Muscle layer of colon (tissue), 2 donors: Measurements from ENCODE around the gene C14orf132.
"Not testable (repeated sequence)": the region's sequence is repeated elsewhere in the genome, so short reads cannot be mapped to it uniquely, and the experiment has no call there.

Experiments used
- H3K27ac ChIP-seq: one replicate; pipeline ENCODE4 v1.7.0; 2013; ENCODE audit warnings: low read depth, mild to moderate bottlenecking, low read length, moderate library complexity
- H3K27me3 ChIP-seq, 2 donors: one replicate each; pipeline ENCODE4 v1.7.0; 2013; ENCODE audit warnings: low read length in 2 of 2, mild to moderate bottlenecking in 2 of 2; ENCODE audit not compliant: insufficient read depth in 2 of 2, control insufficient read depth in 1 of 2
- H3K36me3 ChIP-seq: one replicate; pipeline ENCODE4 v1.7.0; 2013; ENCODE audit warnings: mild to moderate bottlenecking, low read length; ENCODE audit not compliant: insufficient read depth
- H3K4me1 ChIP-seq: one replicate; pipeline ENCODE4 v1.7.0; 2013; ENCODE audit warnings: mild to moderate bottlenecking, low read length; ENCODE audit not compliant: insufficient read depth
- H3K4me3 ChIP-seq, 2 donors: one replicate each; pipeline ENCODE4 v1.7.0; 2013; ENCODE audit warnings: low read length in 2 of 2, low read depth in 1 of 2, mild to moderate bottlenecking in 1 of 2, moderate library complexity in 1 of 2
- H3K9ac ChIP-seq: one replicate; pipeline ENCODE4 v1.7.0; 2013; ENCODE audit warnings: low read length
- H3K9me3 ChIP-seq: one replicate; pipeline ENCODE4 v1.7.0; 2013; ENCODE audit warnings: mild to moderate bottlenecking, low read length
- donor health status: abdominal sarcoma.
- donor health status: Adenocarcinoma of cecum.

C14orf132 gene

DNA sequence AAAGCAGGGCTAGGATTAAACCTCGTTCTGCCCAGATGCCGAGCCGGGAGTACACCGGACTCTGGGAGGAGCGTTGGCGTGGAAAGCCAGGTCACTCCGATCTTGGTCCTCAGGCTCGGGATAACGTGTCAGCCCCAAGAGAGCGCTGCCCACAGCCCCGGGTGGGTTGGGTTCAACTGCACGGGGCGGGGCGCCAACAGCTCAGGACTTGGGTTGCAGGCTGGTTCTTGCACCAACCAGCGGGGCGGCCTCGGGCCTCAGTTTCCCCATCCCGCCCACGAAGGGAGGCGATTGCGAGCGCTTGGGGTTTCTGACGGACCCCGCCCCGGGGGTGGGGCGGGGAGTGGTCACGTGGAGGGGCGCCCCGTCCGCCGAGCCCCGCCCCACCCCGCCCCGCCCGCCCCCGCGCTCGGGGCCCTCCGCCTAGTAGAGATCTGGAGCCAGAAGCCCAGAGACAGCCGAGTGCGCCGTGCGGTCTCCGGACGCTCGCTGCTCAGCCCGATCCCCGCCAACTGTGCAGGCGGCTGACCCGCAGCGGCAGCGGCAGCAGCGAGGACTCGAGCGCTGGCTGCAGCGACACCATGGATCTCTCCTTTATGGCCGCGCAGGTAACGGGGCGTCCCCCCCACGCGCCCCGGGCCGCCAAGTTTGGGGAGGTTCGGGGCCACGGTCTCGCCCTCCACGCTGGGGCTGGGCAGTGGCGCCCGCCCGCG, at the start of gene C14orf132:
Gene C14orf132 (plus strand): TSS at position 443 of the 713 bp plus-strand sequence. CDS start 139 bp downstream, at position 582.
- Histone ChIP-seq H3K4me3 (peak within 1 kb of the TSS; percentile 66 to 88), H3K36me3 (no peaks in the 10 kb centered on the region), H3K4me1 (peaks cover 28% of the 10 kb centered on the region), H3K27me3 (peaks cover 0 to 5% of the 10 kb centered on the region in 2 donors), H3K9me3 (no peaks in the 10 kb centered on the region), H3K9ac (peak within 1 kb of the TSS; percentile 59), H3K27ac (peak within 1 kb of the TSS; percentile 68)

DNA sequence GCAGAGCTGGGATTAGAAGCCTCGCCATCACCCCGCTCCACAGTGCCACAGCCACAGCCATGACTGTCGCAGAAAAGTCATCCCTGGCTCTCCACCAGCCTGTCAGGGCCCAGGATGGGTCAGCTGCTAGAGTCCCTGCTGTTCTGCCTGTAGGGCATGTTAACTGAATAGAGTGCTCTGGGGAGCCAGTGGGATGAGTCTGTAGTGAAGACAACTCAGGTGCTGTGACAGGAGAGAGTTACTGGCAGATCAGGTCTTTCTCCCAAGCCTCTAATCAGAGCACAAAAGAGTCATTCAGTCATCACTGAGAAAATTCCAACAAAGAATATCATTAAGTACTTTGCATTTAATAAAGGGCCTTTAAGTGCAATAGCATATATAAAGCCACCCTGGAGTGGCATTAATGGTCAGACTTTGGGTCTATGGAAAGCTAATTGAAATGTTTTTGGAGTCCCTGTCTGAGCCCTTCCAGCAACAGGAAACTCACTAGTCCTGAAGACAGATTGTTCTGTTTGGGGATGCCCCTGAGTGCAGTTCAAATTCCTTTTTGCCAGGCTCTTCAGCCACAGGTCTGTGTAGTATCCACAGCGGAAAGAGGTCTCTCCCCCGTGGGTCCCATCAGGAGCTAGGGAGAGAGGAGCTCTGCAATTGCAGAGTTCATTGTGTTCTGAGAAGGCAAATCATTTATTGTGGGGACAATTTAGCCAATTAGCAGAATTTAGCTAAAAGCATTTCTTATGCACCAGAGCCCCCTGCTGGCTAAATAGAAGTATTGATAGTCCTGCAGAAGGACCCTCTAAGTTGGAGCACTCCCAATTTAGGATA, 45.2 kb upstream of the C14orf132 start:
- Histone ChIP-seq H3K9ac (no peak overlapping the region), H3K36me3 (no peaks in the 10 kb centered on the region), H3K4me1 (no peaks in the 10 kb centered on the region), H3K9me3 (no peaks in the 10 kb centered on the region), H3K4me3 (no peak overlapping the region), H3K27me3 (peaks cover 0 to 10% of the 10 kb centered on the region in 2 donors), H3K27ac (no peak overlapping the region)

DNA sequence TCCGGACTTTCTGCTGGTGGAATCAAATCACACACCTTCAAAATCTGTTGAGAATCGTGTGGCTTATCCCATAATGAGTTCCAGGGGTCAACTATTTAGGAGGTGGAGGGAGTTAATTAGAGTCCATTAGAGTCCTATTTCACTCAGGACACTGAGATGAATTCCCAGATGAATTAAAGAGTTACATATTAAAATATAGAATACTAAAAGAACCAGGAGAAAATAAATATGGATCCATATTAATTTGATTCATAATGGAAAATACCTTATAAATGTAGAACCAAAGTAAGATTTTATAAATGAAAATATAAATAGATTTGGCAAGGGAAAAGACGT, 44.6 kb upstream of the C14orf132 start:
- H3K36me3 ChIP-seq = no peaks in the 10 kb centered on the region
- H3K27me3 ChIP-seq = peaks cover 0 to 10% of the 10 kb centered on the region in 2 donors
- no peak overlapping the region for H3K27ac ChIP-seq
- H3K4me1 ChIP-seq = no peaks in the 10 kb centered on the region
- H3K9ac ChIP-seq = no peak overlapping the region
- no peak overlapping the region for H3K4me3 ChIP-seq
- H3K9me3 ChIP-seq = no peaks in the 10 kb centered on the region

DNA sequence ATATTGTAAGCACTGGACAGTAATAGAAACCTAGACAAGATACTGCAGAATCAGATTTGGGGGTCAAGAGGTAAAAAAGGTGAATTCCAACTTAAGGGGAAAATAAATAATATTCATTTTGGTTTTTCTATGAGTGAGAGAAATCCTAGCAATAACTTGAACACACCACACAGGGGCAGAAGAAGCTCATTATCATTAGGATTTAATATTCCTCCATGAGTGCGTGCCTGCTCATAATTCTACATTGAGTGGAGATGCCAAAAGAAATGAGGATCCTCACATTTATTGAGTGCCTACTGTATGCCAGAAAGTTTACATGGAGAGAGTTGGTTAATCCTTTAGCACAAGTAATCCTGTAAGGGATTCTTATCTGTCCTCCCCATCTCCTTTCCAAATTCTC, 40.5 kb upstream of the C14orf132 start:
- H3K9me3 ChIP-seq = no peaks in the 10 kb centered on the region
- no peak overlapping the region for H3K9ac ChIP-seq
- no peak overlapping the region for H3K27ac ChIP-seq
- H3K36me3 ChIP-seq = no peaks in the 10 kb centered on the region
- H3K4me3 ChIP-seq = no peak overlapping the region
- H3K27me3 ChIP-seq = peaks cover 4 to 10% of the 10 kb centered on the region in 2 donors
- no peaks in the 10 kb centered on the region for H3K4me1 ChIP-seq

DNA sequence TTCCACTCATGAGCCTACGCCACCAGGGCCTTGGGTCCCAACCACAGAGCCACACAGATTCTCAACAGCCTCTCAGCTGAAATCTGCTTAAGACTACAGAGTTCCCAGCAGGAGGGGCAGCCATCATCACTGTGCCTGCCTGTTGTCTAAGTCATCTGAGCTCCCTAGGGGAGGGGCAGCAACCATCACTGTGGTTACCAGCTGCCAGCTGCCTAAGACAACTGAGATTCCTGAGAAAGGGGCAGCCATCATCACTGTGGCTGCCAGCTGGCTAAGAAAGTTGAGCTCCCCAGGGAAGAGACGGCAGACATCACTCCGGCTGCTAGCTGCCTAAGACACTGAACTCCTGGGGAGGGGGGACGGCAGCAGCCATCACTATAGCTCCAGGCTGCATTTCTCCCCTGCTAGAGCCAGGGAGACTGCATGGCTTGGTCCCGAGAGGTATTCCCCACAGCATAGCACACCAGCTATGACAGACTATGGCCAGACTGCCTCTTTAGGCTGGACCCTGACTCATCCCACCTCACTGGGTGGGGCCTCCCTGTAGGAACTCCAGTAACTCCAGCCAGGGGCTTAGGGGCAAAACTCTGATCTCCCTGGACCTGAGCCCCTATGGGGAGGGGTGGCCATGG, 37.2 kb upstream of the C14orf132 start:
- no peak overlapping the region for H3K27ac ChIP-seq
- no peaks in the 10 kb centered on the region for H3K9me3 ChIP-seq
- H3K36me3 ChIP-seq = no peaks in the 10 kb centered on the region
- no peak overlapping the region for H3K4me3 ChIP-seq
- peaks cover 4 to 10% of the 10 kb centered on the region in 2 donors for H3K27me3 ChIP-seq
- H3K4me1 ChIP-seq = no peaks in the 10 kb centered on the region
- no peak overlapping the region for H3K9ac ChIP-seq

DNA sequence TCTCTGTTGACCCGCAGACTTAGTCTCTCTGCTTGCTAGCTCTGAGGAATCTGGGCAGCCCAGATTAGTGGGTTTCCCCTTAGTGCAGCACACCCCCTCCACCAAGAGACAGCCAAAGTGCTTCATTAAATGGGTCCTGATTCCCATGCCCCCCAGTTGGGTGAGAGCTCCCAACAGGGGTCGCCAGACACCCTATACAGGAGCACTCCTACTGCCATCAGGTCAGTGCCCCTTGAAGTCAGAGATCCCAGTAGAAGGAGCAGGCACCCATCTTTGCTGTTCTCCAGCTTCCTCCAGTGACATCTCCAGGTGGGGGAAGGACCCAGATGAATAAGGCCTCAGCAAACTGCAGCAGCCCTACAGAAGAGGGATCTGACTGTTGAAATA, 36.7 kb upstream of the C14orf132 start:
- peaks cover 4 to 8% of the 10 kb centered on the region in 2 donors for H3K27me3 ChIP-seq
- H3K9me3 ChIP-seq = no peaks in the 10 kb centered on the region
- H3K36me3 ChIP-seq = no peaks in the 10 kb centered on the region
- no peaks in the 10 kb centered on the region for H3K4me1 ChIP-seq
- no peak overlapping the region for H3K4me3 ChIP-seq
- no peak overlapping the region for H3K9ac ChIP-seq
- no peak overlapping the region for H3K27ac ChIP-seq

DNA sequence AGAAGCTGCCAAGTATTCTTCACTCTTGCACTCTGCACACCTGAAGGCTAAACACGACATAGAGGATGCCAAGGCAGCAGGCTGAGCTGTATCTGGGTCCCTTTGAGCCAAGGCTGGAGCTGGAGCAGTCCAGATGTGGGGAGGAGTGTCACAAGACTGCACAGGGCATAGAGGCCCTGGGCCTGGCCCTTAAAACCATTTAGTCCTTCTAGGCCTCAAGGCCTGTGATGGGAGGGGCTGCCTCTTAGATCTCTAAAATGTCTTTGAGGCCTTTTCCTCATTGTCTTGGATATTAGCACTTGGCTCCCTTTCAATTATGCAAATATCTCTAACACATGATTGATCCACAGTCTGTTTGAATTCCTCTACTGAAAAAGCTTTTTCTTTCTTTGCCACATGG, 28.0 kb upstream of the C14orf132 start:
- no peak overlapping the region for H3K27ac ChIP-seq
- H3K4me1 ChIP-seq = no peaks in the 10 kb centered on the region
- no peak overlapping the region for H3K4me3 ChIP-seq
- no peaks in the 10 kb centered on the region for H3K36me3 ChIP-seq
- no peaks in the 10 kb centered on the region for H3K27me3 ChIP-seq
- no peak overlapping the region for H3K9ac ChIP-seq
- H3K9me3 ChIP-seq = no peaks in the 10 kb centered on the region

DNA sequence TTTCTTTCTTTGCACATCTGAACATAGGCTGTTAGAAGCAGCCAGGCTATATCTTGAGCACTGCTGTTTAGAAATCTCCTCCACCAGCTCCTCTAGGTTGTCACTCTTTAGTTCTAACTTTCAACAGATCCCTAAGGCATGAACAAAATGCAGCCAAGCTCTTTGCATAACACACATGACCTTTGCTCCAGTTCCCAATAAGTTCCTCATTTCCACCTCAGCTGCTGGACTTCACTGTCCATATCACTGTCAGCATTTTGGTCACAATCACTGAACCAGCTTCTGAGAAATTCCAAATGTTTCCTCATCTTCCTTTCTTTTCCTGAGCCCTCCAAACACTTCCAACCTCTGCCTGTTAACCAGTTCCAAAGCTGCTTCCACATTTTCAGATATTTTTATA, 27.6 kb upstream of the C14orf132 start:
- no peaks in the 10 kb centered on the region for H3K9me3 ChIP-seq
- H3K4me3 ChIP-seq = no peak overlapping the region
- no peaks in the 10 kb centered on the region for H3K27me3 ChIP-seq
- H3K36me3 ChIP-seq = no peaks in the 10 kb centered on the region
- H3K9ac ChIP-seq = no peak overlapping the region
- no peaks in the 10 kb centered on the region for H3K4me1 ChIP-seq
- H3K27ac ChIP-seq = no peak overlapping the region

DNA sequence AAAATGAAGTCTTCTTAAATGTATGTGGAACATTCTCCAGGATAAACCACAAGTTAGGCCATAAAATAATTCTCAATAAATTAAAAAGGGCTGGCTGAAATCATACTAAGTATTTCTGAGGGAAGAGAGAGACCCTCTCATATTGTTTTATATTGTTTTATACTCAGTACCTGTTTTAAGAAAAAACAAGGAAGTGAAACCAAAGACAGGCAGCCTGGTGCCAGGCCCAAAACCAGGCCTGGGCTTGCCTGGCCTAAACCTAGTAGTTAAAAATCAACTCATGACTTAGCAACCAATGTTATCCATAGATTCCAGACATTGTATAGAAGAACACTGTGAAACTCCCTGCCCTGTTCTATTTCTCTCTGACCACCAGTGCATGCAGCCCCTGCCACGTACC, 26.4 kb upstream of the C14orf132 start:
- H3K27me3 ChIP-seq, H3K9ac ChIP-seq, H3K36me3 ChIP-seq, H3K4me1 ChIP-seq, H3K4me3 ChIP-seq, H3K9me3 ChIP-seq, H3K27ac ChIP-seq: not testable (repeated sequence)

DNA sequence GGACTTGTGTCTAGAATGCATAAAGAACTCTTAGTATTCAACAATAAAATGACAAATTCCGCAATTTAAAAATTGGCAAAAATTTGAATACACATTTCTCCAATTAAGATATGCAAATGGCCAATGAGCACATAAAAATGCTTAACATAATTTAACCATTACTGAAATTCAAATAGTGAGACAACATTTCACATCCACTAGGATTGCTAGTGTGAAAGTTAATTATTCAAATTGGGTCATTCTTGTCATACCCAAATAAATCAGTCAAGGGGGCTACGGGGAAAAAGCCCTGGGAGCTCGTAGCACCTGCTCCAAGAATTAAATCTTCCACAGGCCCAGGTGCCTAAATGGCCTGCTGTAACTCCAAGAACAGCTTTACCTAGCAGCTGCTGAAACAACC, 25.0 kb upstream of the C14orf132 start:
- Histone ChIP-seq H3K4me3 (no peak overlapping the region), H3K9me3 (no peaks in the 10 kb centered on the region), H3K4me1 (no peaks in the 10 kb centered on the region), H3K27me3 (no peaks in the 10 kb centered on the region), H3K36me3 (no peaks in the 10 kb centered on the region), H3K9ac (no peak overlapping the region), H3K27ac (no peak overlapping the region)

DNA sequence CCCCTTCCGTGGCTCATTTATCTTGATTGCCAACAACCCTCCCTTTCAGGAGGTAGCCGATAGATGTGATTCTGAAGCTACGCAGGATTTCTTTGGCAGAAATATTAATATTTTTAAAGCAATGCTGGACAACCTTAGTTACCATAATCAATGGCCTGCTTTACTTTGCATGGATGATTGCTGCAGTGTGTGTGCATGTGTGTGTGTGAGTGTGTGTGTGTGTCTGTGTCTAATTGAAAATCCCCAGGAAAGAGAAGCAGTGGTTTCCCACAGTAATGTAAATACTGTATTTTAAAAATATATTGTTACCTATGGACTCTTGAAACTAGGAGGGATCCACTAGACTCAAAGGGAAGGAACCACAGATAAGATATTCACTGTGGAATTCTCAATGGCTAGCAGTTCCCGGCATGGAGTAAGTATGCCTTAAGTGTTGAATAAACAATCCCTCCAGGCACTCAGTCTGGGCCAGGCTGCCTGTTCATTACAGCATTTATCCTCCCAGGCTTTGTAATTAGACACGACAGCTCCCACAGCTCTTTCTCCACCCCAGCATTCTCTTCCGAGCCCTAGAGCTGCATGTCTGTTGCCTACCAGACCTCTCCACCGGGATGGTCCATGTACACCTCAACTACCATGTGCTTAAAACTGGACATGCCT, 22.5 kb upstream of the C14orf132 start:
- H3K9me3 ChIP-seq = no peaks in the 10 kb centered on the region
- no peaks in the 10 kb centered on the region for H3K36me3 ChIP-seq
- H3K27ac ChIP-seq = no peak overlapping the region
- H3K4me3 ChIP-seq = no peak overlapping the region
- H3K27me3 ChIP-seq = no peaks in the 10 kb centered on the region
- no peak overlapping the region for H3K9ac ChIP-seq
- H3K4me1 ChIP-seq = no peaks in the 10 kb centered on the region
